NCI-H2081 treated with DMSO at 0.1 percent for 48 hours (cell line): ENCODE results near the gene DHPS.
"Not testable (repeated sequence)": the region's sequence is repeated elsewhere in the genome, so short reads cannot be mapped to it uniquely, and the experiment has no call there.

ENCODE experiments used
- DNase-seq: peaks from one replicate; lab custom pipeline; 2025; lab: John Stamatoyannopoulos, UW

The DHPS gene

DNA sequence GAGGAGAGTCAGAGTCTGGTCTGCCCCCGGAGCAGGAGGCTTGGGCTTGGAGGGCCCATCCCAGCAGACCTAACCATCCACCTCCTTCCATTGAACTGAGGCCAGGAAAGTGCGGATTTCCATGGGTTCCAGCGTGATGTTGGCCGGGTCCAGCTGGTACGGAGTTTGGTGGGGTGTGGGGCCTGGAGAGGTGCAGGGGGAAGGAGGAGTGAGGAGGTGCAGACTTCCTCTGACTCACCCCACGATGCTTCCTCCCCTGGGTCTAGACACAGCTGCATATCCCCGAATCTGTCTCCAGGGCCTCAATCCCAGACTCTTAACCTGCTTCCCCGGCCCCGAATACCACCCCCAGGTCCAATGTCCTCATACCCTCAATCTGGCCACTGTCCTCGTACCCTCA, 35.1 kb downstream of the DHPS start:
- no peak for DNase-seq

DNA sequence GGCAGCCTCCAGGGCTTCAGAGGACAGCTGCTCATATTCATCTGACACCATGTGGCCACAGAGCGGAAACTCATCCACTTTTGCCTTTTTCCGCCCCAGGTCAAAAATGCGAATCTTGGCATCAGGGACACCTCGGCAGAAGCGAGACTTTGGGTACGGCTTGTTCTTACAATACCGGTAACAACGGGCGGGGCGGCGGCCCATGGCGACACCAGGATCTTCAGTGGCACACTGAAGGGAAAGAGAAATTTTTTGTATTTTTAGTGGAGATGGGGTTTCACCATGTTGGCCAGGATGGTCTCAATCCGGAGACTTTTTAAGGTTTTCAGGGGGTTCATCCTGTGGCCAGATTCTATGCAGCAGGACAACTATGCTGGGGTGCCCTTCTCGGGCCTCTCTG, 38.0 kb downstream of the DHPS start:
- DNase-seq, result not testable (repeated sequence)

DNA sequence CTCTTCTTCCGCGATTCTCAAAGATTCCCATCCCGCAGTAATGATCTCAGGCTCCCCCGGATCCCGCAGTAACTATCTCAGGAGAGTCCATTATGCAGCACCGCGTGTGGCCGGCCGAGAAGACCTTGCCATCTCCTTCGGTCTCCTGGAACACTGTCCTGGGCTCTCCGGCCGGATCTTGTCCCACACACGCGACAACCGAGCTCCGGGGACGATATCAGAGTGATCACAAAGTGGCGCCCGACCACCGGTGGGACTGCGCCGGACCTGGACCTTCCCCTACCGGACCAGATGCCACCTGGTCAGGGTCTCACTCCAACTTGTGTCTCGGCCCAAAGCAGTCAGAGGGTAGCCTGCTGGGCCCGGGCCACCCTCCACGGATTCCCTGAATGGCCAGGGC, 39.2 kb downstream of the DHPS start:
- DNase-seq, result no peak

DNA sequence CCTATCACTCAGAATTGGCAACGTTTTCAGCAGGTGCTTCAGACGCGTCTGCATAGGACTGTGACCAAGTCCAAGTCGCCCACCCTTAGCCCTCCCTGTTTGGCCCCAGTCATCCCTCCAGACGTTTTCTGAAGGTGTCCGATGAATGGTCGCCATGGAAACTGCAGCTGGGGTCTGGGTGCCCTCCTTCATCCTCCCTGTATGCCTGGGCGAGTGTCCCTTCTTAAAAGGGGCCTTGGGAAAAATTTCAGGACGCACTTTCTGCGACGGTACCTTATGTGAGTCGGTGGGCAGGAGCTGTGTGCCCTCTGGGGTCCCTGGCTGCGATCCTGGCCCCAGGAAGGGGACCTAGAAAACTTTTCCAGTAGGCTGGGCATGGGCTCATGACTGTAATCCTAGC, 40.2 kb downstream of the DHPS start:
- no peak for DNase-seq

DNA sequence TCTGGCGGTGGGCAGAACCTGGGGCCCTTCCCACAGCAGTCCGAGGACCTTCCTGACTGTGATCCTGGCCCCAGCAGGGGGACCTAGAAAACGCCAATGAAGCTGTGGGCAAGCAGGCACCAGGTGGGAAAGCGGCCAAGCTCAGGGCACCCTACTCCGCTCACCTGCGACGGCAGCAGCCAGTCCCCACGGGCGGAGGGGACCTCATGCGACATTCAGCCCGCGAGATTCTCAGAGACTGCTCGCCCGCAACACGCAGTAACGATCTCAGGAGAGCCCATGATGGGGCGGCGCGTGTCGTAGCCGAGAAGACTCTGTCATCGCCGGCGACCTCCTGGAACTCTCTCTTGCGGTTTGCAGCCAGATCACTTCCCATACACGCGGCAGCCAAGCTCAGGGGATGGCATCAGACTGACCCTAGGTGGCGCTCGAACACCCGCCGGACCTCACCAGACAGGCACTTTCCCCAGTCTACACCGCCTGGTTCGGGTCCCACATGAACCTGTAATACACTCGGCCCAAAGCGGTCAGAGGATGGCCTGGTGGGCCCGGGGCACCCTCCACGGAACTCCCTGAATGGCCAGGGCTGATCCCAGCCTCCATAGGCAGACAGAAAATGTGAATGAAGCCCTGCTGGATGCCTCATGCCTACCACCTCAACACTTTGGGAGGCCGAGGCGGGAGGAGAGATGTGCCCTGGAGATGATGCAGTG, 41.6 kb downstream of the DHPS start:
- DNase-seq, result peak; percentile 42

DNA sequence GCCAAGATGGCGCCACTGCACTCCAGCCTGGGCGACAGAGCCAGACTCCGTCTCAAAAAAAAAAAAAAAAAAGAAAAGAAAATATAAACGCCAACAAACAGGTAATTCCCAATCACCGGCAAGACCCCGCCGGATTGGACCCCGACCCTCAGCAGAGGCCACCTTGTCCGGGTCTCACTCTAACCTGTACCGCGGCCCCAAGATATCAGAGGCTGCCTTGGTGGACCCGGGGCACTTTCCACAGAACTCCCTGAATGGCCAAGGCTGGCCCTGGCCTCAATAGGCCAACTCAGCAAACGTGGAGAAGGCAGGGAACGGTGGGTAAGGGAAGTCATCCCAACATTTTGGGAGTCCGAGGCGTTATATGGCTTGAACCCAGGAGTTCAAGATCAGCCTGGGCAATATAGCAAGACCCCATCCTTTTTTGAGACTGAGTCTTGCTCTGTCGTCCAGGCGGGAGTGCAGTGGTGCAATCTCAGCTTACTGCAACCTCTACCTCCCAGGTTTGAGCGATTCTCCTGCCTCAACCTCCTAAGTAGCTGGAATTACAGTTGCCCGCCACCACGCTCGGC, 43.0 kb downstream of the DHPS start:
- no peak for DNase-seq

DNA sequence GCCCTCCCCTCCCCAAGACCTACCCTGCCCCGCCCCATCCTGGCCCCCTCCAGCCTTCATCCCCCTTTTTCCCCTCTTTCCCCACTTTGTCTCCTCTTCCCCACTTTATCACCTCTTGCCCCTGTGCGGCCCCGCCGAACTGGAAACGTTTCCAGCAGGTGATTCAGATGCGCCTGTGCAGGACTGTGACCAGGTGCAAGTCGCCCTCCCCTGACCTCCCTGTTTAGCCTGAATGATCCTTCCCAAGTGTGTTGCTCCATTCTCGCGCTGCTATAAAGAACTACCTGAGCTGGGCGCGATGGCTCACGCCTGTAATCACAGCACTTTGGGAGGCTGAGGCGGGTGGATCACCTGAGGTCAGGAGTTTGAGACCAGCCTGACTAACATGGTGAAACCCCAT, 45.0 kb downstream of the DHPS start:
- DNase-seq, result no peak

DNA sequence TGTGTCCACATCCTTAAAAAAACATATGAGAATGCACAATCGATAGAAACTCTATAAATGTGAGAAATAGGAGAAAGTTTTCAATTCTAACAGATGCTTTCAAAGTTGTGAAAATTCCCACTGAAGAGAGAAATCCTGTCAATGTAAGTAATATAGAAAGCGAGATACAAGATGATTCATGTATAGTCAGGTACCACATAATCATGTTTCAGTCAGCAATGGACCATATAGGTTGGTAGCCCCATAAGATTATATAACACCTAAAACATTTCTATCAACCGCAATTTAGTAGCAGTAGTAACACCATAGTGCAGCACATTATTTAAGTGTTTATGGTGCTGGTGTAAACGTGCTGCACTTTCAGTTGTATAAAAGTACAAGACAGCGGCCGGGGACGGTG, 52.5 kb downstream of the DHPS start:
- DNase-seq, result no peak

DNA sequence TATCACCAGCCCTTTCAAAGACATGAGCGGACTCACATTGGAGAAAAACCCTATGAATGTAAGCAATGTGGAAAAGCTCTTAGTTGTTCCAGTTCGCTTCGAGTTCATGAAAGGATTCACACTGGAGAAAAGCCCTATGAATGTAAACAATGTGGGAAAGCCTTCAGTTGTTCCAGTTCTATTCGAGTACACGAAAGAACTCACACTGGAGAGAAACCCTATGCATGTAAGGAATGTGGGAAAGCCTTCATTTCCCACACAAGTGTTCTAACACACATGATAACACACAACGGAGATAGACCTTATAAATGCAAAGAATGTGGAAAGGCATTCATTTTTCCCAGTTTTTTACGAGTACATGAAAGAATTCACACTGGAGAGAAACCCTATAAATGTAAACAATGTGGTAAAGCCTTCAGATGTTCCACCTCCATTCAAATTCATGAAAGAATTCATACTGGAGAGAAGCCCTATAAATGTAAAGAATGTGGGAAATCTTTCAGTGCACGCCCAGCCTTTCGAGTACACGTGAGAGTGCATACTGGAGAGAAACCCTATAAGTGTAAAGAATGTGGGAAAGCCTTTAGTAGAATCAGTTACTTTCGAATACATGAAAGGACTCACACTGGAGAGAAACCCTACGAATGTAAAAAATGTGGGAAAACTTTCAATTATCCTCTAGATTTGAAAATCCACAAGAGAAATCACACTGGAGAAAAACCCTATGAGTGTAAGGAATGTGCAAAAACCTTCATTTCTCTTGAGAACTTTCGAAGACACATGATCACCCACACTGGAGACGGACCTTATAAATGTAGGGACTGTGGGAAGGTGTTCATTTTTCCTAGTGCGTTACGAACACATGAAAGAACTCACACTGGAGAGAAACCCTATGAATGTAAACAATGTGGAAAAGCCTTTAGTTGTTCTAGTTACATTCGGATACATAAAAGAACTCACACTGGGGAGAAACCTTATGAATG, 53.3 kb downstream of the DHPS start:
- DNase-seq, result no peak

DNA sequence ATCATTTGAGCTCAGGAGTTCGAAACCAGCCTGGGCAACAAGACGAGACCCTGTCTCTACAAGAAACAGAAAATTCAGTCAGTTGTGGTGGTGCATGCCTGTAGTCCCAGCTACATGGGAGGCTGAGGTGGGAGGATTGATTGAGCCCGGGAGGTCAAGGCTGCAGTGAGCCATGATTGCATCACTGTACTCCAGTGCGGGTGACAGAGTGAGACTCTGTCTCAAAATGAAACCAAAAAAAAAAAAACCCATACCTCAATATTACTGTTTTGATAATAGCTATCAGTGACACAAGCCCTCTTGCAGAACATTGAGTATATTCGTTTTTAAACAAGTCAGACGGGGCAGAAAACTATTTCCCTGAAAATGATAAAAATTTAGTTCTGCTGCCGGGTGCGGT, 54.7 kb downstream of the DHPS start:
- DNase-seq, result no peak
